HEK293 (cell line): ENCODE results near the gene CAPNS1.

Experiments
- BCL11B ChIP-seq: fragments of 450-650 bp; formaldehyde crosslinking; IDR thresholded peaks from 2 replicates; pipeline ENCODE4 v1.5.1; 2016; ENCODE audit warnings: low read depth, missing biosample characterization, missing genetic modification characterization
- HIC1 ChIP-seq: fragments of 450-650 bp; formaldehyde crosslinking; IDR thresholded peaks from 2 replicates; pipeline ENCODE4 v1.5.1; 2016; ENCODE audit warnings: missing biosample characterization, missing genetic modification characterization
- KLF1 ChIP-seq: fragments of 450-650 bp; formaldehyde crosslinking; IDR thresholded peaks from 2 replicates; pipeline ENCODE4 v1.5.1; 2016; ENCODE audit warnings: missing biosample characterization, missing genetic modification characterization
- OSR2 ChIP-seq: fragments of 450-650 bp; formaldehyde crosslinking; IDR thresholded peaks from 2 replicates; pipeline ENCODE4 v1.5.1; 2016; ENCODE audit warnings: missing biosample characterization, missing genetic modification characterization
- PRDM6 ChIP-seq: fragments of 450-650 bp; formaldehyde crosslinking; IDR thresholded peaks from 2 replicates; pipeline ENCODE4 v1.5.1; 2017; ENCODE audit warnings: missing biosample characterization, missing genetic modification characterization
- RBAK ChIP-seq: fragments of 450-650 bp; formaldehyde crosslinking; IDR thresholded peaks from 2 replicates; pipeline ENCODE4 v1.5.1; 2016; ENCODE audit warnings: missing biosample characterization, missing genetic modification characterization
- REPIN1 ChIP-seq: fragments of 450-650 bp; formaldehyde crosslinking; IDR thresholded peaks from 2 replicates; pipeline ENCODE4 v1.5.1; 2017; ENCODE audit warnings: missing biosample characterization, missing genetic modification characterization, low read depth
- SP2 ChIP-seq: fragments of 450-650 bp; formaldehyde crosslinking; IDR thresholded peaks from 2 replicates; pipeline ENCODE4 v1.5.1; 2016; ENCODE audit warnings: missing biosample characterization, missing genetic modification characterization
- TRIM28 ChIP-seq: IDR thresholded peaks from 2 replicates; pipeline ENCODE4 v1.6.1; 2011; ENCODE audit warnings: low read length, control low read depth, borderline replicate concordance
- WT1 ChIP-seq: fragments of 450-650 bp; formaldehyde crosslinking; IDR thresholded peaks from 2 replicates; pipeline ENCODE4 v1.5.1; 2016; ENCODE audit warnings: missing biosample characterization, missing genetic modification characterization
- ZFP37 ChIP-seq: fragments of 450-650 bp; formaldehyde crosslinking; IDR thresholded peaks from 2 replicates; pipeline ENCODE4 v1.5.1; 2016; ENCODE audit warnings: missing biosample characterization, missing genetic modification characterization
- ZFP41 ChIP-seq: fragments of 450-650 bp; formaldehyde crosslinking; IDR thresholded peaks from 2 replicates; pipeline ENCODE4 v1.5.1; 2016; ENCODE audit warnings: missing biosample characterization, missing genetic modification characterization, borderline replicate concordance
- ZNF280D ChIP-seq: fragments of 450-650 bp; formaldehyde crosslinking; IDR thresholded peaks from 2 replicates; pipeline ENCODE4 v1.5.1; 2016; ENCODE audit warnings: missing biosample characterization, missing genetic modification characterization
- ZNF488 ChIP-seq: fragments of 450-650 bp; formaldehyde crosslinking; IDR thresholded peaks from 2 replicates; pipeline ENCODE4 v1.5.1; 2016; ENCODE audit warnings: missing biosample characterization, missing genetic modification characterization
- ZNF501 ChIP-seq: fragments of 450-650 bp; formaldehyde crosslinking; IDR thresholded peaks from 2 replicates; pipeline ENCODE4 v1.5.1; 2016; ENCODE audit warnings: missing biosample characterization, missing genetic modification characterization
- ZNF518A ChIP-seq: fragments of 450-650 bp; formaldehyde crosslinking; conservative IDR thresholded peaks from 2 replicates; pipeline ENCODE4 v1.5.1; 2016; ENCODE audit warnings: low read depth, missing biosample characterization, missing genetic modification characterization
- ZNF529 ChIP-seq: fragments of 450-650 bp; formaldehyde crosslinking; IDR thresholded peaks from 2 replicates; pipeline ENCODE4 v1.5.1; 2017; ENCODE audit warnings: missing genetic modification characterization, missing biosample characterization; ENCODE audit not compliant: insufficient replicate concordance
- ZNF580 ChIP-seq: fragments of 450-650 bp; formaldehyde crosslinking; IDR thresholded peaks from 2 replicates; pipeline ENCODE4 v1.5.1; 2016; ENCODE audit warnings: missing biosample characterization, missing genetic modification characterization
- ZNF626 ChIP-seq: fragments of 450-650 bp; sonication (Bioruptor Pico); formaldehyde crosslinking; IDR thresholded peaks from 2 replicates; pipeline ENCODE4 v1.5.1; 2018; ENCODE audit warnings: missing biosample characterization, missing genetic modification characterization, inconsistent platforms
- ZNF645 ChIP-seq: fragments of 450-650 bp; formaldehyde crosslinking; IDR thresholded peaks from 2 replicates; pipeline ENCODE4; 2016; ENCODE audit warnings: missing biosample characterization, missing genetic modification characterization
- ZNF747 ChIP-seq: fragments of 450-650 bp; formaldehyde crosslinking; IDR thresholded peaks from 2 replicates; pipeline ENCODE4 v1.5.1; 2016; ENCODE audit warnings: missing biosample characterization, missing genetic modification characterization
- ZNF776 ChIP-seq: fragments of 450-650 bp; formaldehyde crosslinking; IDR thresholded peaks from 2 replicates; pipeline ENCODE4 v1.5.0; 2017; ENCODE audit warnings: missing biosample characterization, missing genetic modification characterization, borderline replicate concordance
- ZSCAN4 ChIP-seq: fragments of 450-650 bp; formaldehyde crosslinking; IDR thresholded peaks from 2 replicates; pipeline ENCODE4 v1.5.1; 2017; ENCODE audit warnings: missing biosample characterization, missing genetic modification characterization

The CAPNS1 gene

GRCh38 chr19:36169084-36169760 lies 29.4 kb downstream of the CAPNS1 start (continued):
- TF ChIP-seq HIC1 (tag by site-specific recombination) (peak; percentile 98), SP2 (tag by site-specific recombination) (peak; percentile 8; the same call in 1 of the 2 replicates), KLF1 (tag by site-specific recombination) (peak; percentile 61; the same call in 1 of the 2 replicates), TRIM28 (no peak; the same call in 1 of the 2 replicates), ZNF501 (tag by site-specific recombination) (peak; percentile 89), PRDM6 (tag by site-specific recombination) (peak; percentile 87), ZSCAN4 (tag by site-specific recombination) (no peak), ZNF280D (peak; percentile 56; the same call in 1 of the 2 replicates), REPIN1 (tag by site-specific recombination) (no peak), OSR2 (peak; percentile 93), RBAK (tag by site-specific recombination) (no peak), ZNF518A (tag by site-specific recombination) (no peak), ZNF747 (tag by site-specific recombination) (no peak), ZFP41 (tag by site-specific recombination) (no peak), ZNF580 (tag by site-specific recombination) (peak; percentile 61; the same call in 1 of the 2 replicates), ZNF645 (tag by site-specific recombination) (no peak), ZNF776 (no peak), WT1 (tag by site-specific recombination) (peak; percentile 56; the same call in 1 of the 2 replicates), ZFP37 (tag by site-specific recombination) (peak; percentile 33; the same call in 1 of the 2 replicates), ZNF626 (tag by site-specific recombination) (no peak), ZNF529 (tag by site-specific recombination) (no peak), BCL11B (tag by site-specific recombination) (peak; percentile 41; the same call in 1 of the 2 replicates), ZNF488 (no peak)
